Inflammatory macrophage (primary cell): ENCODE results near the gene PDE6B.
"Not testable (repeated sequence)": the region's sequence is repeated elsewhere in the genome, so short reads cannot be mapped to it uniquely, and the experiment has no call there.

Experiments
- DNase-seq, 2 donors: peaks; one replicate each; pipeline ENCODE4 v3.0.0-alpha.2; 2020 to 2022

Gene PDE6B

DNA sequence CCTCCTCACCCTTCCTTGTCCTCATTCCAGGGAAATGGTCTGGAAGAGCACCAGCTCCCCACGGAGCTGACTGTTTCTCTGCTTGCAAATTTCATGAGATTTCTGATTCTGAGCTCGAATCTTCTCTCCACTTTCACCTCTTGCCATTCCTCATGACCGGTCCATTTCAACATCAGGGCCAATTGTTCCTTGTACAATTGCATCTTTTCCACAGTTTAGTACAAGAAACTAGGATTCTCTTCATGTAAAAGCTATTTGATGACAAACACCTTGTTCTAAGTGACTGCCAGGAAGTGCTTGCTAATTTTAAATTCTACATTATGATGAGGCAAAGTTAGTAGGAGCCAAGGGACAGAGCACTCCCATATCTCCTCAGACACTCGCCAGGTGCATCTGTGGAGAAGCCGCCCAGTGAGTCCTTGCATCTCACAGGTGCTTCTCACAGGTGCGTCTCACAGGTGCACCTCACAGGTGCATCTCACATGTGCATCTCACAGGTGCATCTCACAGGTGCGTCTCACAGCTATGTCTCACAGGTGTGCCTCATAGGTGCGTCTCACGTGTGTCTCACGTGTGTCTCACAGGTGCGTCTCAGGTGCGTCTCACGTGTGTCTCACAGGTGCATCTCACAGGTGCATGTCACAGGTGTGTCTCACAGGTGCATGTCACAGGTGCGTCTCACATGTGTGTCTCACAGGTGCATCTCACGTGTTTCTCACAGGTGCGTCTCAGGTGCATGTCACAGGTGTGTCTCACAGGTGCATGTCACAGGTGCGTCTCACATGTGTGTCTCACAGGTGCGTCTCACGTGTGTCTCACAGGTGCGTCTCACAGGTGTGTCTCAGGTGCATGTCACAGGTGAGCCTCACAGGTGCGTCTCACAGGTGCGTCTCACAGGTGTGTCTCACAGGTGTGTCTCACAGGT lies 3.0 kb upstream of the PDE6B start:
- peak; percentile 13 to 21 for DNase-seq

GRCh38 chr4:622996-623913 lies 2.1 kb upstream of the PDE6B start:
- DNase-seq, result no peak

GRCh38 chr4:623914-624566 lies 1.3 kb upstream of the PDE6B start:
- peak; percentile 45 to 67 for DNase-seq

- DNase-seq, result no peak
These were observed 323 bp downstream of the PDE6B start for GRCh38 chr4:625631-626161.

- DNase-seq, result no peak
These were observed 1.1 kb downstream of the PDE6B start for GRCh38 chr4:626201-627091.

- no peak for DNase-seq
These were observed 2.2 kb downstream of the PDE6B start for GRCh38 chr4:627347-628125.

- DNase-seq, result no peak
These were observed 3.0 kb downstream of the PDE6B start for GRCh38 chr4:628311-628741.

- DNase-seq, result no peak
These were observed 3.7 kb downstream of the PDE6B start for GRCh38 chr4:628821-629635.

- DNase-seq, result no peak
These were observed 4.2 kb downstream of the PDE6B start for GRCh38 chr4:629636-629914.

- no peak for DNase-seq
These were observed 4.7 kb downstream of the PDE6B start for GRCh38 chr4:629915-630641.

- no peak for DNase-seq
These were observed 5.3 kb downstream of the PDE6B start for GRCh38 chr4:630656-631055.

DNA sequence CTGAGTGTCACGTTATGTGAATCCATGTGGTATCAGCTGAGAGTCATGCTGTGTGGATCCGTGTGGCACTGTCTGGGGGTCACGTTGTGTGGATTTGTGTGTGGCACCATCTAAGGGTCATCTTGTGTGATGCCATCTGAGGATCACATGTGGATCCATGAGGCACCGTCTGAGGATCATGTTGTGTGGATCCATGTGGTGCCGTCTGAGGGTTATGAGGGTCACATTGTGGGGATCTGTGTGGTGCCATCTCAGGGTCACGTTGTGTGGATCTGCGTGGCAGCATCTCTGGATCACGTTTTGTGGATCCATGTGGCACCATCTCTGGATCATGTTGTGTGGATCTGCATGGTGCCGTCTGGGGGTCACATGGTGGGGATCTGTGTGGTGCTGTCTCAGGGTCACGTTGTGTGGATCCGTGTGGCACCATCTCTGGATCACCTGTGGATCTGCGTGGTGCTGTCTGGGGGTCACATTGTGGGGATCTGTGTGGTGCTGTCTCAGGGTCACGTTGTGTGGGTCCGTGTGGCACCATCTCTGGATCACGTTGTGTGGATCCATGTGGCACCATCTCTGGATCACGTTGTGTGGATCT lies 6.9 kb downstream of the PDE6B start:
- no peak for DNase-seq

- no peak for DNase-seq
These were observed 7.6 kb downstream of the PDE6B start for GRCh38 chr4:632926-633325.

GRCh38 chr4:633406-633805 lies 8.0 kb downstream of the PDE6B start:
- DNase-seq, result no peak

- DNase-seq, result no peak
These were observed 8.7 kb downstream of the PDE6B start for GRCh38 chr4:633976-634598.

GRCh38 chr4:634599-634985 lies 9.2 kb downstream of the PDE6B start:
- DNase-seq, result no peak

GRCh38 chr4:635066-635835 lies 9.9 kb downstream of the PDE6B start:
- not testable (repeated sequence) for DNase-seq
